Neural crest cell (in vitro differentiated cells): ENCODE measurements around the gene GABPB1. TPM values are rescaled to one million over a fixed set of nuclear protein-coding genes. Genes with fewer than 3 reads are reported as not detected.

Source experiments
- DNase-seq: peaks from one replicate; pipeline ENCODE4 v3.0.0; 2021; ENCODE audit warnings: low read depth, mixed read lengths, low spot score
- H3K27ac Mint-ChIP-seq: one replicate; pipeline ENCODE4 v1.8.0; 2021; ENCODE audit warnings: mild to moderate bottlenecking, mixed read lengths; ENCODE audit not compliant: unreplicated experiment
- H3K27me3 Mint-ChIP-seq: 2 replicates; pipeline ENCODE4 v1.8.0; 2021; ENCODE audit warnings: low read depth, mild to moderate bottlenecking, mixed read lengths
- H3K36me3 Mint-ChIP-seq: 2 replicates; pipeline ENCODE4 v1.8.0; 2021; ENCODE audit warnings: low read depth, mild to moderate bottlenecking, mixed read lengths
- H3K4me1 Mint-ChIP-seq: 2 replicates; pipeline ENCODE4 v1.8.0; 2021; ENCODE audit warnings: mixed read lengths
- H3K4me3 Mint-ChIP-seq: one replicate; pipeline ENCODE4 v1.8.0; 2021; ENCODE audit warnings: mild to moderate bottlenecking, mixed read lengths
- H3K9me3 Mint-ChIP-seq: 2 replicates; pipeline ENCODE4 v1.8.0; 2021; ENCODE audit warnings: mixed read lengths
- total RNA-seq: library from RNA; stranded (reverse); gene quantifications from 2 replicates; pipeline ENCODE4 v1.2.1, GENCODE V29; 2021
- TF ChIP-seq, protein P1 (sequence below): fragments of 200-600 bp; sonication (generic); conservative IDR thresholded peaks from 2 replicates; pipeline ENCODE4 v1.5.0; 2021; ENCODE audit warnings: antibody characterized with exemption, mild to moderate bottlenecking

The GABPB1 gene
- total RNA-seq, 1 donor from 2014 or later = 37.8 TPM

DNA sequence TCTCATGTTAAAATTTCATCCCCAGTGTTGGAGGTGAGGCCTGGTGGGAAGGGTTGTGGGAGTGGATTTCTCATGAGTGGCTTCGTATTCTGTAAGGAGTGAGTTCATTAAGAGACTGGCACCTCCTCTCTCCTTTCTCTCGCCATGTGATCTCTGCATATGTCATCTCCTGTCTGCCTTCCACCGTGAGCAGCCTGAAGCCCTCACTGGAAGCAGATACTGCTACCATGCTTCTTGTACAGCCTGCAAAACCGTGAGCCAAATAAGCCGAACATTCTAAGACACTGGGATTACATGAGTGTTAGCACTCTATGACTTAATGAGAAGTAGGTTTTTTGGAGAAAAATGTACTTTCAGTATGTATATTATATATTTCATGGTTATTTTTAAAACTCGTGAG is 6.8 kb upstream of the GABPB1 start:
- peaks cover 27% of the 10 kb centered on the region for H3K36me3 Mint-ChIP-seq
- TF ChIP-seq, protein P1, sequence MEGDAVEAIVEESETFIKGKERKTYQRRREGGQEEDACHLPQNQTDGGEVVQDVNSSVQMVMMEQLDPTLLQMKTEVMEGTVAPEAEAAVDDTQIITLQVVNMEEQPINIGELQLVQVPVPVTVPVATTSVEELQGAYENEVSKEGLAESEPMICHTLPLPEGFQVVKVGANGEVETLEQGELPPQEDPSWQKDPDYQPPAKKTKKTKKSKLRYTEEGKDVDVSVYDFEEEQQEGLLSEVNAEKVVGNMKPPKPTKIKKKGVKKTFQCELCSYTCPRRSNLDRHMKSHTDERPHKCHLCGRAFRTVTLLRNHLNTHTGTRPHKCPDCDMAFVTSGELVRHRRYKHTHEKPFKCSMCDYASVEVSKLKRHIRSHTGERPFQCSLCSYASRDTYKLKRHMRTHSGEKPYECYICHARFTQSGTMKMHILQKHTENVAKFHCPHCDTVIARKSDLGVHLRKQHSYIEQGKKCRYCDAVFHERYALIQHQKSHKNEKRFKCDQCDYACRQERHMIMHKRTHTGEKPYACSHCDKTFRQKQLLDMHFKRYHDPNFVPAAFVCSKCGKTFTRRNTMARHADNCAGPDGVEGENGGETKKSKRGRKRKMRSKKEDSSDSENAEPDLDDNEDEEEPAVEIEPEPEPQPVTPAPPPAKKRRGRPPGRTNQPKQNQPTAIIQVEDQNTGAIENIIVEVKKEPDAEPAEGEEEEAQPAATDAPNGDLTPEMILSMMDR = no peak
- no peaks in the 10 kb centered on the region for H3K27me3 Mint-ChIP-seq
- no peak overlapping the region for H3K4me3 Mint-ChIP-seq
- H3K4me1 Mint-ChIP-seq = peaks cover 14% of the 10 kb centered on the region
- H3K9me3 Mint-ChIP-seq = no peaks in the 10 kb centered on the region
- no peak for DNase-seq
- H3K27ac Mint-ChIP-seq = no peak overlapping the region

DNA sequence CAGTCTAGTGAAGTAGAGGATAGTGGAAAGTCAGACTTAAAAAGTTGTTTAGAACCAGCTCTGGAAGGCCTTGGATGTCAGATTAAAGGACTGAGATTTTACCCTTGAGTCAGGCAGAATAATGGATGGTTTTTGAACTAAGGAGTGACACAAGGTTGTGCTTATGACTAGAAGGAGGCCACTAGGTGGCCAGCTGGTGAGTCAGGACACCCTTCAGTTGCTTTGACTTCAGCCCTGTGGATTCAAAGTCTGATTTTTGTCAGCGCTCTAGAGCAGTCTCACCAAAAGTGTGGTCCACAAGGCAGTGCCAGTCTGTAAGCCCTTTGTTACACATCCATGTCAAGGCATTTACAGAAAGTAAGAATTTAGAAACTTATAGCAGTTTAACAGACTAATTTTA is 3.8 kb upstream of the GABPB1 start:
- H3K4me3 Mint-ChIP-seq = no peak overlapping the region
- H3K27me3 Mint-ChIP-seq = peaks cover 2% of the 10 kb centered on the region
- no peak for DNase-seq
- H3K36me3 Mint-ChIP-seq = peaks cover 35% of the 10 kb centered on the region
- no peaks in the 10 kb centered on the region for H3K9me3 Mint-ChIP-seq
- peaks cover 28% of the 10 kb centered on the region for H3K4me1 Mint-ChIP-seq
- no peak overlapping the region for H3K27ac Mint-ChIP-seq
- TF ChIP-seq, protein P1 = peak; percentile 63

DNA sequence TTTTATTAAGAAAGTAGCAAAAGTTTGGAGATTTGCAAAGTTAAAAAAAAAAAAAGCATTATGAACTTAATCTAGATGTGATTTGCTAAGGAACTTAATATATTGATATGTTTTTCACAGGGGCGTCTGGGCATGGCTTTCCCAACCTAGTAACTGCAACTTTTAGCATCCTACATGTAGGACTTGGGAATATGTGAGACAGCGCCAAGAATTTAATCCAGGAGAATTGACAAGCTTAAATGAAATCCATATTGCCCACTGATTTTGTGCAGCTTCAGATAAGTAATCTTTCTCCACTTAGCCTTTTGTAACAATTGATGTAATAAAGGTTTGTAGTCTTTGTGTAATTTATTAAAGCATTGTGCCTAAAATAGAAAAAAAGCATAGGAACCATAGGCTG is 982 bp upstream of the GABPB1 start:
- H3K27me3 Mint-ChIP-seq = peaks cover 2% of the 10 kb centered on the region

DNA sequence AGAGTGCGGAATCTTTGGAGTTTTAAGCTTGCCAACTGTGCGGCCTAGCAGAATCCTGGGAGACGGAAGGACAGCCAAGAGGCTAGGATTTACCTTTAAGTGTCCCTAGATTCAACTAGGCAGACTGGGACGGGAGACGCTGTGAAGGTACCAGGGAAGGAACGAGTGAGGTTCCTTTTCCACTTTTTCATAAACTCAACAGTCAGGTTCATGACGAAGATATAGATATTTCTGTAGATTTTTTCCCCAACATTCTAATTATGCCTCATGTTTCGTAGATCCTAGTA is 564 bp upstream of the GABPB1 start:
- DNase-seq = no peak
- Mint-ChIP-seq H3K4me3 (peak overlapping the region; percentile 96), H3K27me3 (peaks cover 2% of the 10 kb centered on the region), H3K27ac (peak overlapping the region; percentile 100), H3K4me1 (peaks cover 59% of the 10 kb centered on the region), H3K36me3 (peaks cover 30% of the 10 kb centered on the region), H3K9me3 (no peaks in the 10 kb centered on the region)
- TF ChIP-seq, protein P1 = no peak

More for the DNA sequence above, 982 bp upstream of the GABPB1 start:
- Mint-ChIP-seq H3K4me1 (peaks cover 55% of the 10 kb centered on the region), H3K27ac (peak overlapping the region; percentile 100), H3K4me3 (peak overlapping the region; percentile 96), H3K9me3 (no peaks in the 10 kb centered on the region), H3K36me3 (peaks cover 30% of the 10 kb centered on the region)
- TF ChIP-seq, protein P1 = no peak
- DNase-seq = no peak

DNA sequence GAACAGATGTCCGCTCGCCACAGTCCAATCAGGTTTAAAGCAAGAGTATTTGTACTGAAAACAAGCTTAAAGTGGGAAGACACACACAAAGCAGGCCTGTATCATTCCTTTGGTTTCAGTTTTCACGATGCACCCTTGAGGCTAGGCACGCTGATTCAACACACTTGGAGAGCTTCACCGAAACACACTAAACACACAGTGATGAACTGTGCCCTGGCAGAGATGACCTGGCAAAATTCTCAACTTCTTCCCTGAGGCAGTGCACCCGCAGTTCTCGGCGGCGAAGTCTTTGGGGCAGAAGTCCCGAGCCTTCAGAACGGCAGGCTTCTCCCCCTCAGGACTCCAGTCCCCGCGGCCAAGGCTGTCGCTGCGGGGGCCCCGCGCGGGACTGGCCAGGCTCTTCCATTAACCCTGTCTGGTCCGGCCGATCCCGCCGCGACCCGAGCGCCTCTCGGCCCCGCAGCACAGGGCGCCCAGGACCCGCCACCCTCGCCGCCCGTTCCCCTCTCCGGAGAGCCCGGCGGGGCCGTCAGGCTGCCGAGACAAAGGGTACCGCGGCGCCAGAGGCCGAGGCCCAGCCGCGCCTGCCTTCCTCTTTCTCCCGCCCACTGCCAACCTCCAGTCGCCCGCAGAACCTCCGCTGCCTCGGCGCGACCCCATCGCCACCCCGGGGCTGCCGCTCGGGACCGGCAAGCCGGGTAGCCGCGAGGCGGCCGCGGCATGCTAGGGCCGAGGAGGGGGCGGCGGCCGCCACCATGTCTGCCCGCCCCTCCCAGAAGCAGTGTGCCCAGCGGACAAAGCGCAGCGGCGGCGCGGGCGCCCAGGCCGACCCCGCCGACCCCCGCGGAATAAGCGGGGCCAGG is 792 bp downstream of the GABPB1 start:
- Mint-ChIP-seq H3K36me3 (peaks cover 27% of the 10 kb centered on the region), H3K4me3 (peak overlapping the region; percentile 96), H3K27ac (peak overlapping the region; percentile 100), H3K9me3 (no peaks in the 10 kb centered on the region), H3K4me1 (peaks cover 65% of the 10 kb centered on the region), H3K27me3 (peaks cover 2% of the 10 kb centered on the region)
- DNase-seq = peak; percentile 41
- TF ChIP-seq, protein P1 = no peak
